GM10266 (cell line): ENCODE data around the gene ARHGAP26.

Experiments
- DNase-seq: peaks from one replicate; pipeline ENCODE4 v3.0.0; 2012; ENCODE audit errors: extremely low spot score
- TF ChIP-seq, protein P1 (sequence below): IDR thresholded peaks from 2 replicates; pipeline ENCODE4 v1.5.1; 2012; ENCODE audit warnings: mild to moderate bottlenecking, low read depth; ENCODE audit not compliant: control insufficient read depth, insufficient read depth; ENCODE audit errors: missing control alignments

ARHGAP26 gene

DNA sequence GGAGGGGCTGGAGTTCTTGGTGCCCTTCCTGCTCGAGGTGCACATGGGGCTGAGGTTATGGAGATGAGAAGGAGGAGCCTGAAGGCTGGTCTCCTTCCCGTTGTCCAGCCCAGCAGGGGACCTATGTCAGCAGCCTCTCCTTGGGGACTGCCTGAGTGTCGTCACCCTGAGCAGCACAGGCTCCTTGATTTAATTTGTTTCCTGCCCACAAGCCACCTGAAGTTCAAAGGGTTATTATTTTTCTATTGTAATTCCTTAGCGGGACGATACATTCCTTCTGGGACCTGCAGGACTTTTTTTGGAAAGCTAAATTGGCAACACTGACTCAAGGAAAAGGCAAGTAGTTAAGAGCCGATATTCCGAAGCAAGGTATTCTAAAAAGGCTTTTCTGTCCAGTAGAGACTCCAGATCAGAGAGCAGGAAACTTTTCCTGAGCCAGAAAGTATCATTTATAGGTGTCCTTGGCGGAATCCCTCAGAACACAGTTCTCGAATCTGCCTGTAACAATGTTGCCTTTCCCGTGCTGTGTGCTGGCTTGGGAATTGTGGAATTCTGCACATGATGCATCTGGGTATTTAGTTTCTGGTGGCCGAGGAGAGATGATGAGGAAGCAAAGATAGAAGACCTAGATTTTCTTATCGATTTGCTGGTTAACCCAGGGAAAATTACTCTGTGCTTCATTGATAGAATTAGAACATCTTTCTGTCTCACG is 55.4 kb downstream of the ARHGAP26 start:
- TF ChIP-seq, protein P1, sequence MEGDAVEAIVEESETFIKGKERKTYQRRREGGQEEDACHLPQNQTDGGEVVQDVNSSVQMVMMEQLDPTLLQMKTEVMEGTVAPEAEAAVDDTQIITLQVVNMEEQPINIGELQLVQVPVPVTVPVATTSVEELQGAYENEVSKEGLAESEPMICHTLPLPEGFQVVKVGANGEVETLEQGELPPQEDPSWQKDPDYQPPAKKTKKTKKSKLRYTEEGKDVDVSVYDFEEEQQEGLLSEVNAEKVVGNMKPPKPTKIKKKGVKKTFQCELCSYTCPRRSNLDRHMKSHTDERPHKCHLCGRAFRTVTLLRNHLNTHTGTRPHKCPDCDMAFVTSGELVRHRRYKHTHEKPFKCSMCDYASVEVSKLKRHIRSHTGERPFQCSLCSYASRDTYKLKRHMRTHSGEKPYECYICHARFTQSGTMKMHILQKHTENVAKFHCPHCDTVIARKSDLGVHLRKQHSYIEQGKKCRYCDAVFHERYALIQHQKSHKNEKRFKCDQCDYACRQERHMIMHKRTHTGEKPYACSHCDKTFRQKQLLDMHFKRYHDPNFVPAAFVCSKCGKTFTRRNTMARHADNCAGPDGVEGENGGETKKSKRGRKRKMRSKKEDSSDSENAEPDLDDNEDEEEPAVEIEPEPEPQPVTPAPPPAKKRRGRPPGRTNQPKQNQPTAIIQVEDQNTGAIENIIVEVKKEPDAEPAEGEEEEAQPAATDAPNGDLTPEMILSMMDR: no peak
- DNase-seq: no peak

DNA sequence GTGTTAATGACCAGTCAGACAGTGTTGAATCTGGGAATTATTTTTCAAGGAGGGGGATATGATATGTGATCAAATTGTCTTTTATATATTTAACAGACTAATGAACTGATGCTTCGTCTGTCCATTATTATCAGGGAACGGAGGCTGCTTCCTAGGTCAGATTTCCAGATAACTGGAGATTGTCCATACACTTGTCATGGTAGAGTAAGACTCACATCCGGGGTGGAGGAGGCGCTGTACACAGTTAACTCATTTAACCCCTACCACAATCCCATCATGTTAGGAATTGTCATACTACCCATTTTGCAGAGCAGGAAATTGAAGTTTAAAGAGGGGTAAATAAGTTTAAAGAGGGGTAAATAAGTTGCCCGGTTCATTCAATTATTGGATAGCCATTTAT is 55.9 kb downstream of the ARHGAP26 start:
- TF ChIP-seq, protein P1: no peak
- DNase-seq: no peak

DNA sequence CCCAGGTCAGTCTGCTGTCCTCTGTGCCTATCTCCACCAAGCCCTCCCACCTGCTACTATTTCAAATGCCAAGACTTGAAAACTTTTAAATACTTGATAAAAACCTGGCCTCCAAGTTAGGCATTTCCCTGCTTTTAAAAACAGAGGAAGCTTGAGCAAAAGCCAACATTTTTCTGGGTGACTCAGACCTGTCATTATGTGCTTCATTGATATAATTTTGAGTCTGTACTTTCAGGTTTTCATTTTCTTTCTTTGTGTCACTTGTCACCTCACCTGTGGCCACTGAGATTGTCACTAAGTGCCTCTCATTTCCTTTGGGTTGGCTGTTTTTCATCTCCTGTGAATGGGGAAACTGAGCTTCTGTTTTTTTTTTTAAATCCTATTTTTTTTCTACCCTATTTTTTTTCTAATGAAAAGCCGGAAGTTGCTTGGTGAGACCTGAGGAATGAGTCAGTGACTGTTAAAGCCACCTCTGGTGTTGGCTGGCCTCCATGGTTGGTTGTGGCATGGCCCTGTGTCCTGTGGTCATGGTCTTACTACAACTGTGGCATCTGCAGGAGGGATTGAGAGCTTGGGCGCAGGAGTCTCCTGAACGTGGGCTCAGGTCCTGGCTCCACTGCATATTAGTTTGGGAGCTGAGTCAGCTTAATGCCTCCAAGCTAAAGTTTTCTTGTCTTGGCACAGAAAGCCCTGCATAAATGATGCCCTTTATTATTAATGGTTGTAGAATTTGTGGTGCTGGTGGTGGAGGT is 56.7 kb downstream of the ARHGAP26 start:
- DNase-seq: no peak
- TF ChIP-seq, protein P1: no peak

DNA sequence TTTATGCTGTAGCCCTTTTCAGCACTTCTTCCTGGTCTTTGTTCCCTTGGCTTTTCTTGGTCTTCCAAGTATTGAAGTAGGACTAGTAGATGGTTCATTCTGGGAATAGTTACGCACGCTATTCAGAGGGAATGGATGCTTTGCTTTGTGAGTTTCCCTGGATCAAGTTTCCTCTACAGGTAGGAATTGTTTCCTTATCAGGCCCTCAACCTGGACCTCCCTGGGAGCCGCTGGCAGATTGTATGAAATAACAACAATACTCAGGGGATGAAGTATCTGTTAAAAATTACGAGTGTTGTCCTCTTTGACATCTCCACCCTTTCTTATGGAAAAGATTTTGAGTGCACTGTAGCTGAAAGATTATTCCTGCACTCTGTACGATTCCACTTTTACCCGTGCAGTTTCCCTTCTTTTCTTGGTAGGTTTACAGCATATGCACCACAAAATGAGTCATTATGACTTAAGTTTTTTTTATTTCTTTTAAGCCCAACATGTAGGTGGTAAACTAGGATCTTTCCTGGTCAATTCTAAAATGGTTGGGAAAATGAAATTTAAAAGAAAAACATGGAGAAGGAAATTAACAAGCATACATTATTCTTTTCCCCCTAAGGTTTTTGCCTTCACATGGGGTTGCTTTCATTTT is 57.9 kb downstream of the ARHGAP26 start:
- no peak for DNase-seq
- TF ChIP-seq, protein P1: no peak

- TF ChIP-seq, protein P1: no peak
- no peak for DNase-seq
These were observed 58.8 kb downstream of the ARHGAP26 start for GRCh38 chr5:142828797-142829535.

DNA sequence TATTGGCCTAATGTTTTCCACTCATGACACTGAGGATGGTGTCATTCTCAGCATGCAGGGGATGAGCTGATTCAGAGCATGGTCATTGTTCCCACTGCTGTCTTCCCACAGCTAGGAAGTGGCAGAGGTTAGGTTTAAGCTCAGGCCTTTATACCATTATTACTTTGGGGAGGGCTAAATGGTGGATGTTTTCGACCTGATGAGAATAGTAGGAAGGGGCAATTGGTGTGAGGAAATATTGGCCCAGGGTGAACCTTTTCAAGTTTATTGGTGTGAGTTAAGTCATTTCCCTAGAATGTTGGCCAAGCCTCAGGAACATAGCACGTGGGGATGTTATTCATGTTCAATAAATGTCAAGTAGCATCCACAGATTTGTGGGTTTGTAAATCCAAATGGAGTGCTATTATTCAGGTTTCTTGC is 59.6 kb downstream of the ARHGAP26 start:
- no peak for DNase-seq
- TF ChIP-seq, protein P1: no peak
